NOMO-1 treated with dmso at 0.1 percent for 144 hours (cell line): ENCODE data around the gene ZDHHC8.
"Not testable (repeated sequence)": the region's sequence is repeated elsewhere in the genome, so short reads cannot be mapped to it uniquely, and the experiment has no call there.

Experiments
- DNase-seq: peaks from one replicate; lab custom pipeline; 2025; ENCODE audit not compliant: unreplicated experiment; lab: John Stamatoyannopoulos, UW

ZDHHC8 gene

GRCh38 chr22:20157430-20158183 lies 26.0 kb downstream of the ZDHHC8 start:
- DNase-seq = no peak

- no peak for DNase-seq
Observed at GRCh38 chr22:20158391-20159036, 26.9 kb downstream of the ZDHHC8 start.

- no peak for DNase-seq
Observed at GRCh38 chr22:20159076-20159475, 27.5 kb downstream of the ZDHHC8 start.

- DNase-seq = not testable (repeated sequence)
Observed at GRCh38 chr22:20159531-20159930, 27.9 kb downstream of the ZDHHC8 start.

- no peak for DNase-seq
Observed at GRCh38 chr22:20160041-20160440, 28.4 kb downstream of the ZDHHC8 start.

GRCh38 chr22:20164863-20165262 lies 33.3 kb downstream of the ZDHHC8 start:
- no peak for DNase-seq

- DNase-seq = no peak
Observed at GRCh38 chr22:20165421-20165820, 33.8 kb downstream of the ZDHHC8 start.

GRCh38 chr22:20165913-20166312 lies 34.3 kb downstream of the ZDHHC8 start:
- no peak for DNase-seq

- no peak for DNase-seq
Observed at GRCh38 chr22:20166703-20167102, 35.1 kb downstream of the ZDHHC8 start.

GRCh38 chr22:20167643-20168322 lies 36.2 kb downstream of the ZDHHC8 start:
- no peak for DNase-seq

- DNase-seq = no peak
Observed at GRCh38 chr22:20169253-20169822, 37.7 kb downstream of the ZDHHC8 start.

GRCh38 chr22:20170170-20170569 lies 38.6 kb downstream of the ZDHHC8 start:
- no peak for DNase-seq

GRCh38 chr22:20171288-20172140 lies 39.9 kb downstream of the ZDHHC8 start:
- no peak for DNase-seq

GRCh38 chr22:20172141-20172613 lies 40.6 kb downstream of the ZDHHC8 start:
- no peak for DNase-seq

- DNase-seq = no peak
Observed at GRCh38 chr22:20173246-20173645, 41.6 kb downstream of the ZDHHC8 start.

- no peak for DNase-seq
Observed at GRCh38 chr22:20173772-20174171, 42.2 kb downstream of the ZDHHC8 start.

- DNase-seq = no peak
Observed at GRCh38 chr22:20174785-20175596, 43.4 kb downstream of the ZDHHC8 start.

GRCh38 chr22:20175597-20175900 lies 43.9 kb downstream of the ZDHHC8 start:
- DNase-seq = no peak

GRCh38 chr22:20176421-20177085 lies 44.9 kb downstream of the ZDHHC8 start:
- DNase-seq = no peak
